ENCODE data around the gene FAM131B.

FAM131B gene

DNA sequence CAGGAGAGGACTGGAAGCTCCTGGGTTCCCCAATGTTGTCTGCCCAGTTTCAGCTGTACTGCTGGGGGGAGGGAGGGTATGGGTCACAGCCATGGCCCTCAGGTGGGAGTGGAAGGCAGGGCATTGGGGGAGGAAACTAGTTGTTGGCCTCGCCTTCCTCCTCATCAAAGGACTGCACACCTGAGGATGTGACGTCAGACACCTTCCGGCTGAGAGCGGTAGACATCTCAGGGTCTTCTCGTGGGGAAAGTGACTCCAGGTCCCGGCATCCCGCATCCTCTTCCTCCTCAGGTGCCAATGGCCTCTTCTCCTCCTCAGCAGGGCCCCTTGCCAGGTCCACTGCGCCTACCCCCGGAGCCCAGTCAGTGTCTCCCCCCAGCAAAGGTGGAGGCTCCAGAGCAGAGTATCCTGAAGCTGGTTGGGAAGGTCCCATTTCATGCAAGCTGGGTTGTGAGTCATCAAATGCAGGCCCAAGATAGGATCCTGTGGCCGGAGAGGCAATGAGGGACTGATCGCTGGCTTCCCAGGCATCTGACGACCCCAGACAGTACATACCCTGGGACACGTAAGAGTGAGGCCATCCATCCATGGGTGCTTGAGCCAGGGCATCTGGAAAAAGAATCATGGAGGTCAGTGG, 6.0 kb downstream of the FAM131B start:
- no peak for DNase-seq

DNA sequence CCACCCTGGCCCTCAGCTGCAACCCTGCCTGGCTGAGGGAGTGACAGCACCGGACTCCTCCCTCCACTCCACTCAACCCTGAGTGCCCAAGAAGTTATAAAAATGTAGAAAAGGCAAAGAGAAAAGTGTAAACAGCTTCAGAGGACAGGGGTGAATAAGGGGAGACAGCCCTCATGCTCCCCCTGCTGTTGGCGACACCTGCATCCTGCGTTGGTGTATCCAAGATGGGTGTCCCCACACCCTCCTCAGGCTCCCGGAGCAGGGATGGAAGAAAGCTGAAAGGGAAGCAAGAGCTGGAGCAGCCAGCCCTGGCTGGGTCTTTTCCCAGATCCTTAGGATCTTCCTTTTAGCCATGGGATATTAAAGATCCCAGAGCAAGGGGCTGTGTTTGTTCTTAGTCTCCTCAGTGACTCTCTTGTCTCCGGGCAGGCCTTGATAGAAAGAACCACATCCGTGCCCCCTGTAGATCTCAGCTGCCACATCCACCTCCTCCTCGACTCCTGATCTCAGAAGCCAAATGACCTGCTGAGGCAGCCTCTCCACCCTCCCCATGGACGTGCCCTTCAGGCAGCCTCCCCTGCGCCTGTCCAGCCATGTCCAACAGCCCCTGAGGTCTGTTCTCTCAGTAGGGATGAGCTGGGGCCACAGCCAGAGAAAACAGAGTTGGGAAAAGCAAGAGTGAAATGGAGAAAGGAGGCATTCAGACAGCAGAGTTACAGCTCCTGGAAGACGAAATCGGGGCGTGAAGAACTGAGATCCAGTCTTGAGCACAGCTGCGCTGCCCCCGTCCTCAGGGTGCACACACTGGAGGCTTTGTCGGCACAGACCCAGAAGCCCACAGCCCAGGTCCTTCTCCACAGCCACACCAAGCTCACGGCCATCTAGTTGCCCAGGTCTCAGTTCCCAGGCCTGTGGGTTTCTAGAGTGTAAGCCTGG, 6.8 kb downstream of the FAM131B start:
- DNase-seq, result no peak

DNA sequence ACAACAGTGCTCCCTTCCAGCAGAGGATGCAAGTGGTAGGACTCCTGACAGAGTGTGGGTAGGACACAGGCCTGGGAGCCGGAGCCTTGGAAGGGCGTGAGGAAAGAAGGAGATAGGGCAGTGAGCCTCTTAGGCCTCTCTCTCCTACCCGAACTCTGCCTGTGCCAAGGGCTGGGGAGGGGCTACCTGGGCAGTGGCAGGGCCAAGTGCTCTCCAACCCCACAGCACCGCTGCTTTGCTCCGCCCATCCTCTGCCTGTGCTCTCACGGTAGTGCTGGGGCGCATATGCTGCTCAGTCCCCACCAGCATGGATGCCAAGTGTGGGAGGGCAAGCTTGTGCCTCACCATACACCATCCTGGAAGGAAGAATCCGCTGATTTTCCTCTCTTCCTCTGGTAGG, 7.5 kb downstream of the FAM131B start:
- DNase-seq, result no peak

DNA sequence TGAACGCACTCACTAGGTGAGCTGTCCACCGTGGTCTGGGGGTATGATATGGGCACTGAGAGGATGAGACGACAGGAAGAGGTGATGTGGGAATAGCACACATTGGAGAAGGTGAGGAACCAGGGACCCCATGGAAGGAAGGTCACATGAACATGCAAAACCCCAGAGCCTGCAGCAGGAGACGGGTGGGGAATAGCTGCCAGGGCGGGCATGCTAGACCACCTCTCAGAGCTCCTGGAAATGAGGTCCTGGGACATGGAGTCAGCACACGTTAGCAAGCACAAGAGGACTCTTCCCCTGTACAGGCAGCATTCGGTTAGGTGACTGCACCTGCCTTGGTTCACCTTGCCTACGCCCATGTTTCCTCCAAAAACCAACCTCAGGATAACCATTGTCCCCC, 8.1 kb downstream of the FAM131B start:
- DNase-seq, result no peak

DNA sequence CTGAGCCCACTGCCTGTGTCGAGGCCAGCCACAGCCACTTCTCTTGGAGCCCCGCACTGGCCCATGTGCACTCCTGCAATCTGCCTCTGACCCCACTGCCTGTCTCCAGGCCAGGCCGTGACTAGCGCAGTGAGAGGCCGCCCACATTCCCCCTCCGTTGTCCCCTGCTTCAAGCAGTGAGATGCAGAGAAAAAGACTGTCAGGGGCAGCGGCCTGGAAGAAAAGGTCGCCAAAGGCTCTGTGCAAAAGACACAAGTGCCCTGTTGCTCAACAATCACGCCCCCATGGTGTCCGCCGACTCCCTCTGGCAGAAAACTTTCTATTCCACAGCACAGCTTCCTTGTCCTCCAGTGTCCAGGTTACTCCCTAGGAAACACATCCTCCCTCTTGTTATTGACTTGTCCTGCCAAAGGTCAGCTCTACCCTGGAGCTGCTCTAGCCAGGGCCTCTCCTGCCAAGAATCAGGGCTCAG, 9.9 kb downstream of the FAM131B start:
- no peak for DNase-seq

DNA sequence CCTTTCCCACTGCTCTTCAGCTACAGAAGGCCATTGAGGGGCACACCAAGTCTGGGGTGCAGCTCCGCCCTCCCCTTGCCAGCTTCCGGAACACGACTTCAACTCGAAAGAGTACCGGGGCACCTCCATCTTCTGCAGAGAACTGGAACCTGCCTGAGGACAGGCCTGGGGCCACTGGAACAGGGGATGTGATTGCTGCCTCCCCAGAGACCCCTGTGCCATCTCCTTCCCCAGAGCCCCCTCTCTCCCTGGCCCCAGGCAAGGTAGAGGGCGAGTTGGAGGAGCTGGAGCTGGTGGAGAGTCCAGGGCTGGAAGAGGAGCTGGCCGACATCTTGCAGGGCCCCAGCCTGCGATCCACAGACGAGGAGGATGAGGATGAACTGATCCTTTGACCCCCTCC, 10.9 kb downstream of the FAM131B start:
- DNase-seq, result no peak

DNA sequence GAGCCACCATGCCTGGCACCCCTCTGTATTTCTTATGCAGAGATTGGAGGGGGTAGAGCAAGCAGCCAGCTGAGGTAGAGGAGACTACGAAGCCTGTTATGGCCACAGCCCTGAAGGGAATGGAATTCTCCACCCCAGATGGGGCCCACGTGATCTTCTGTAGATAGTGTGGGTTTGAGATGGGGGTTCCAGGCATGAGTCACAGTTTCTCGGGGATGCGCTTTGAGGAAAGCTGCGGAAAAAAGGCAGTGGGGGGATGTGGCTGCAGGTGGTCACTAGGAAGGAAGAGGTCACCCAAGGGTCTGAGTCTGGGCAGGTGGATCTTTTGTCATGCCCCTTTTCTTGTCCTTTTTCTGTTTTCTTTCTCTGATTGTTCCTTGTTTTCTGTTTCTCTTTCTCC, 11.5 kb downstream of the FAM131B start:
- DNase-seq, result no peak

DNA sequence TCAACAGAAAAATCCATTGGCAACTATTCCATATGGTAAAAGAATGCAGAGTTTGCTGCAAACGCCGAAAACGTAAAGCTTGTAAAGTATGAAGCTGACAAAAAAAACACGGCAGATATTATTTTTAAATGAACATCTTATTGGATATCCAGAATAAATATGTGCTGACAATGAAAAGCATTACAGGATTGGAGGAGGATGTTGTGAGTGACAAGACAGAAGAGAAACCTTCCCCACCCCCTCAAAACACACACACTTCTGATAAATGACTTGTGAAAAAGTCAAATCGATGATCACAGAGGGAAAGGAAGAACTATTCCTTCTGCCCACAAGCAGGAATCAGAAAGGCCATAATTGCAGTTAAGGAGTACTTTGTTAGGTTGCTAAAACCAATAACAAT, 14.6 kb downstream of the FAM131B start:
- no peak for DNase-seq

DNA sequence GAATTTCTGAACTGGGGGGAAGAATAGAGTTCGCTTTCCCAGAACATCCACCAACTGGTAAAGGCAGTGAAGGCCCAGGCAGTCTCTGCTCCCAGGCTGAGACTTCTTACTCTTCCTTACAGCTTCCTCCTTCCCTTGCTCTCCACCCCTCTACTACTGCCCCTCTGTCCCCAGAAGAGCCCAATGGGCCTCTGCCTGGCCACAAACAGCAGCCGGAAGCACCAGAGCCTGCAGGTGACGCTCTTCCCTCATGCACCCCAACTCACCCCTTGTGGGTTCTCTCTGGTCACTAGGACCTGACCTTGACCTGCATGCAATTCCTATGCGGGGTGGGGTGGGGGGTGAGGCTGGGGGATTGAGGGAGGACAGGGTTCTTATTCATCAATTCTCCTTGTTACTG, 16.5 kb downstream of the FAM131B start:
- no peak for DNase-seq

DNA sequence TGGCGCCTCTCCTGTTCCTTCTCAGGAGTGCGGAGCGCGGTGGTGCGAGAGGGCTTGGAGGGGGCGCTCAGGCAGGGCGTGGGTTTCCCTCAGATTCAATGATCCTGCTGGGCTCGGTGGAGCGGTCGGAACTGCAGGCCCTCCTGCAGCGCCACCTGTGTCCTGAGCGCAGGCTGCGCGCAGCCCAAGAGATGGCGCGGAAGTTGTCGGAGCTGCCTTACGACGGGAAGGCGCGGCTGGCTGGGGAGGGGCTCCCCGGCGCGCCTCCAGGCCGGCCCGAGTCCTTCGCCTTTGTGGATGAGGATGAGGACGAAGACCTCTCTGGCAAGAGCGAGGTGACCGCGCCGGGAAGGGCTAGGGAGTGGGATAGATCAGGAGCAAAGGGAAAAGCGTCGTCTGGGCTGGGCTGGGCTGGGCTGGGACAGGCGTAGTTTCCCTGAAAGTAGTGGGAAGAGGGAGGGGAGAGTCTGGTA, 17.0 kb downstream of the FAM131B start:
- peak; percentile 70 for DNase-seq

DNA sequence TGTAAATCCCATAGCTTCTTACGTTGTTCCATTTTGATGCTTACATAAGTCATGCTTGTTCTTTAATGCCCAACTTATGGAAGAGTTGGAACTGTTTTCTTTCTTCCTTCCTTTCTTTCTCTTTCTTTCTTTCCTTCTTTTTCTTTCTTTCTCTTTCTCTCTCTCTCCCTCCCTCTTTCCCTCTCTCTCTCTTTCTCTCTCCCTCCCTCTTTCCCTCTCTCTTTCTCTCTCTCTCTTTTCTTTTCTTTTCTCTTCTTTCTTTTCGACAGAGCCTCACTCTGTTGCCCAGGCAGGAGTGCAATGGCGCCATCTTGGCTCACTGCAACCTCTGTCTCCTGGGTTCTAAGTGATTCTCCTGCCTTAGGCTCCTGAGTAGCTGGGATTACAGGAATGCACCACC, 18.9 kb downstream of the FAM131B start:
- DNase-seq, result no peak

DNA sequence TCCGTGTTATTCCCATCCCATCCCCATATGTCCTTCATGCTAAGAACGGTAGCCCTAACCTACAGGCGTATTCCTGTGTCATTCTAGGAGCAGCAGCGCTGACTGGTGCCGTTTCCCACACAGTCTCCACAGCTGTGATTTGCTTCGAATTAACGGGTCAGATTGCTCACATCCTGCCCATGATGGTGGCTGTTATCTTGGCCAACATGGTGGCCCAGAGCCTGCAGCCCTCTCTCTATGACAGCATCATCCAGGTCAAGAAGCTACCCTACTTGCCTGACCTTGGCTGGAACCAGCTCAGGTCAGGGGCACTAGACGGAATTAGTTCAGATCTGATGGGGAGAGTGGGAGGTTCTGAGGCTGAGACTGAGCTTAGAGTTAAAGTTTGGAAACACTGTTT, 20.7 kb downstream of the FAM131B start:
- no peak for DNase-seq

DNA sequence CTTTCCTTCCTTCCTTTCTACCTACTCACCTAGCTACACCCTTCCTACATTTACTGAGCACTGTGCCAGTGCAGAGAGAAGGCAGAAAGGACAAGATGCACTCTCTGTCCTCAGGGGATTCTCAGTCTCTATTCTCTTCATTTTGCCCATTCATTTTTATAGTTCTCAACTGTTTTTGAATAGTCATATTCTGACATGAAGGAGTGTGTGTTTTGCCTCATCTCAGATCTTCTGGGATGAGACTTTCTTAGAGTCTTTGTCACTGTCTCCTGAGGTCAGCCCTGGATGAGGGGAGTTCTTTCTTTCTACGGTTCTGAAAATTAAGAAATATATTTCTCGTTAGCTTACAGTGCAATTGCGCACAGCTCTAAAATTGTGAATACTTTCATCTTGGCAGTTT, 25.3 kb downstream of the FAM131B start:
- no peak for DNase-seq

DNA sequence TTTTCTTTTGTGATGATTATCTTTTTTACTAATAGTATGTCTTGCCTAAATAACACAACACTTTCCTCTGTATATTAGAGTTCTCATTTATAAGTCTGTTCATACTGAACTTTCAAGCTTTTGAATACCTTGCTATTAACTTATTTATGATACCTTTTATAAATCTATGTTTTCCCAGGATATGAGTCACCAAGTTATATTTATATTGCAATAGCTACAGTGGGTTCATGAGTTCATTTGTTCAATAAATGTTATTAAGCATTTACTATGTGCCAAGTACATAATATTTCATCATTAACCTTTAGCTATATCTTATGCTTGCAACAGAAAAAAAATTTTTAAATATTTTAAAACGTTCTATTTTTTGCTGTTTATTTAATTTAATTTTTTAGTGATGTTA, 28.3 kb downstream of the FAM131B start:
- DNase-seq, result no peak

DNA sequence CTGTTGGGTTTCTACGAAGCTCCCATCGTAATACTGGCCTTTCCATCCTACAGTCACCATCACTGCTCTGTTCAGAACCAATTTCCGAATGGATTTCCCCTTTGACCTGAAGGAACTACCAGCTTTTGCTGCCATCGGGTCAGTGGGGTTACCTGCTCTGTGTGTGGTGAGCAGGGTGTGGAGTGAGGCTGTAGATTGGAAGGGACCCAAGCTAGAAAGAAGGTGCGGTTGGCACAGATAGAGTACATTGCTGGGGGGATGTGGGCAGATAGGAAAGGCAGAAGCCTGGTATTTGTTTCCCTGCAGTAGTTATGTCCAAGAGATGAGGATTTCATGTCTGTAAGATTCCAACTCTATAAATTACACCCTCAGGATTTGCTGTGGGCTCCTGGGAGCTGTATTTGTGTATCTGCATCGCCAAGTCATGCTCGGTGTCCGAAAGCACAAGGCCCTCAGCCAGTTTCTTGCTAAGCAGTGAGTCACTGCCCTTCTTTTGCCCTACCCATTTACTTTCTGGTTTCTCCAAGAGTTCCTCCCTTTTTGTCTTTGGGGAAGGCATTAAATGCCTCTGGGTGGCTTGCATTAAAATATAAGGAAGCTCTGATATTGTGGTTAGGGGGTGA, 31.2 kb downstream of the FAM131B start:
- DNase-seq, result no peak

DNA sequence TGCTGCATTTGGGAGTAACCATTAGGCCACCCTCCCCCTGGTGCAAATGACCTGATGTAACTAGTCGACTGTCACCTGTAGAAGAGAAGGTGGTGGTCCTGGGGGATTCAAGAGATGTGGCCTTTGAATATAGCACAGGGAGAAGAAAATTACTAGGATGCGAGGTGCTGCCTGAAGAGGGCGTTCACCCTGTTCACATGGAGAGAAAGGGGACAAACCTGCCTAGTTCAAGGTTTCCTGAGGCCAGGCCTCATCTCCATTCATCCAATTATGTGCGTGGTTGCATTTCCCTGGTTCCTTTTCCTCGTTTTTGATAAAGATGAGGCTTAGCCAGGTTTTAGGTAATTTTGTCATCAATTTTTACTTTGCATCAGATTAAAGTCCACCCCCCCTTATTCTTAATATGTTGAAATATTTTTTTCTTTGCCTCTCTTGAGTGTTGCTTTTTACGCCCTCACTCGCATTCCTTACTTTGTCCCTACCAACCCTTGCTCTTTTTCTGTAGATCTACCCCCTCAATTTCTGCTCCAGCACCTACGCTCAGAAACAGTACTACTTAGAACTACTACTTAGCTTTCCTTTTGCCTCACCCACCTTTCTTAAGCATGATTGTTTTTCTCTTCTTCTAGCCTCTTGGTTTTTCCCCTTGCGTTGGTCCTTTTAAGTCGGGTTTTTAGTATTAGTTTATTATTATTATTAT, 32.9 kb downstream of the FAM131B start:
- no peak for DNase-seq

DNA sequence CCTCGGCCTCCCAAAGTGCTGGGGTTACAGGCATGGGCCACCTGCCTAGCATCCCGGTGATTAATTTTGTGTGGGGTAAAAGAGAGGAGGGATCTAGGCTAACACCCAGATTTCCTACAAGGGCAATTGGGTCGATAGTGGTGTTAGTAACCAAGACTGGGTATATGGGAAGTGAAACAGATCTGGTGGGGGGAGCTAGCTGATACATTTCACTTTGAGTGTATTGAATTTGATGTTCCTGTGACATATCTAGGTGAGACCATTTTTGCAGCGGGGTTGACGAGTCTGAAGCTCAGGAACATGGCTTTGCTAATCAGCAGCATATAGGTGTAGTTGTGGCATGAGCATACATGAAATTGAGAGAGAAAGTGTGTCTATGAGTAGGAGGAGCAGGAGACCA, 34.6 kb downstream of the FAM131B start:
- DNase-seq, result no peak

DNA sequence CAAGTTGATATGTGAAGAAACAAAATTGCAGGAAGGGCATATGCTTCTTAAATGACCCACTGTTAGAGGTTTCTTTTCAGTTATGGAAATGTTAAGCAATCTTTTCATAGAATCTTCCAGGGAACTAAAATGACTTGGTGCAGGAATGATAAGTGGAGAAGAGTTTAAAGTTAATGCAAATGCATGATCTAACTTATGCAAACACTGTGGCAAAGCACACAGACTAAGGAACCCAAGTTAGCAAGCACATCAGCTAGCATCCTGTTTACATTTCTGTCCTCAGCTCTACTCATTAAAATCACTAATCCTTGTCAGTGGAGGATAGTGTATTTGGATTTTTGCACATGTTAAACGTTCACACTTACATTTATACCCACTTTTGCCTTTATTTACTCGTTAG, 37.3 kb downstream of the FAM131B start:
- DNase-seq, result no peak

DNA sequence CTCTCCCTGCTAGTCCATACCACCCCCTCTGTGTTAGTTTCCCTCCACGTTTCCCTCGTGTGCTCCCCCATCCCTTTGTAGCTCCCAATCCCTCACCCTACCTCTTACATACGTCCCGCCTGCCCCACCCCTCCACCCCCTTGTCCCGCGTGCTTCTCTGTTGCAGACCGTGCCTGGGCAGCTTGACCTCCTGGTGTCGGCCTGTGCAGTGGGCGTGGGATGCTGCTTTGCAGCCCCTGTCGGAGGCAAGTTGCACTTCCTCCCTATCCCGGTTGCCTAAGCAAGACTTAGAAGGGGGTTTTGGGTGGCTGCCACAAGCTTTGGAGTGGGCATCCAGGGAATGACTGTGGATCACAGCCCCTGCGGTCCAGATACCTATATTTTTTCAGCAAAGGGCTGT, 38.9 kb downstream of the FAM131B start:
- no peak for DNase-seq

DNA sequence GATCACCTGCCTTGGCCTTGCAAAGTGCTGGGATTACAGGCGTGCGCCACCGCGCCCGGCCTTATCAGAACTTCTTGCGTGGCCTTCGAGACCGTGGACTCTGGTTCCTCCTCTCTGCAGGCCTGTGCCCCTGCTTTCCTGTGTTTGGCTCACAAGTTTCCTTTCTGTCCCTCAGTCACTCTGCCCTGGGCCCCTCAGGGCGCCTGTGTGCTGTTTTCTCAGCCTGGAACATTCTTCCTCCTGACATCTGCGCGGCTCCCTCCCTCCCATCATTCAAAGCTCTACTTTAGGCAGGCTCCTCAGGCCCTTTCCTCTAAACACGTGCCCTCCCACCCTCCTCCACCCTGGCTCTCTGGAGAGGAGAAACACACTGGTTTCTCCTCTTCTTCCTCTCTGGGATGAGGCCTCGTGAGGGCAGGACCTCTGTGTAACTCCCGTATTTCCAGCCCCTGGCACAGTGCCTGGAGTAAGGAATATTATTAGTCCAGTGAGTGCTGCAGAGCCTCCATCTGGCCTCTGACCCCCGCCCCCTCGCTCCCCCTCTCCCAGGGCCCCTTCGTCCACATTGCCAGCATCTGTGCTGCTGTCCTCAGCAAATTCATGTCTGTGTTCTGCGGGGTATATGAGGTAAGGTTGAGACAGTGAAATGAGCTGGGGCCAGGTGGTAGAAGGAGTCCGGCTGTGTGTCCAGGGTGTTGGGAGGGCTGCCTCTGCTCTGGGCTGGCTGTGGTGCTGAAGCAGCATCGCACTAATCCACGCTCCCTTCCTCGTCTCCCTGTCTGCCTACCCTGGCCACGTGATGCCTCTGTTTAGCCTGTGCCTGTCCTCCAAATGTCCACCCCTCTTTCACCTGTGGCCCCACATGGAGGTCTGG, 39.5 kb downstream of the FAM131B start:
- no peak for DNase-seq

DNA sequence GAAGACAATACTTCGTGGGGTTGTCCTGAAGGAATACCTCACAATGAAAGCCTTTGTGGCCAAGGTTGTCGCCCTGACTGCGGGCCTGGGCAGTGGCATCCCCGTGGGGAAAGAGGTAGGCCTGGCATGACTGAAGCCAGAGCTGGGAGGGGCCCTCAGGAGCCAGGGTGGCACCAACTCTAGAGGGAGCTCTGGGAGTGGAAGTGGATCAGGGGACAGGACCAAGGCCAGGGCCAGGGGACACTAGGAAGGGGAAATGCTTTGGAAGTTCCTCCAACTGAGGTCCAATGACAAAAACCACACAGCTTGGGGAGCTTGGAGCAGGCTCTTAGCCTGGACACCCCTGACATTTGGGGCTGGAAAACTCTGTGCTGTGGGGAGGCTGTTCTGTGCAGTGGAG, 40.8 kb downstream of the FAM131B start:
- DNase-seq, result no peak

DNA sequence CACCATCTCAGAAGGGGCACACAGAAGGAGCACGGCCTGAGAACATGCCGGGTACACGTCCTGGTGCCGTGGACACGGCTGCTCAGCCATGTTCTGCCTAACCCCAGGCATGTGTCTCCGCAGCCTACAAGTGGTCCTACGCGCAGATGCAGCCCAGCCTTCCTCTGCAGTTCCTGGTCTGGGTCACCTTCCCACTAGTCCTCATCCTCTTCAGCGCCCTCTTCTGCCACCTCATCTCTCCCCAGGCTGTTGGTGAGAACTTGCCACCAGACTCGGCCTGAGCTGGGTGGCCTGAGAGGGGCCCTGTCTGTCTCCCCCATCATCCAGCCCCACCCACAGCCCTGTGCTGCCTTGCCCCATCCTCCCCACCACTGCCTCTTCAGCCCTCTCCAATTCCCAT, 41.3 kb downstream of the FAM131B start:
- DNase-seq, result no peak

Data from activated CD4-positive, alpha-beta T cell treated with anti-CD3 and anti-CD28 coated beads, Interleukin-10, Interleukin-2, amounts not matched to agents 100 ng/mL and 50 ng/mL, durations not matched to agents 16 hours and 8 hours (primary cell).